PC-3 (cell line): ENCODE results near the gene GADD45G. TPM values are rescaled to one million over a fixed set of nuclear protein-coding genes. Genes with fewer than 3 reads are reported as not detected.
A peak's percentile ranks its signal among the peaks of the same experiment; 100 is the strongest.

Experiments used
- ATAC-seq: fragments of 200-7000 bp; cut with Tn5 transposase; 2 replicates; pipeline ENCODE4 v1.9.1; 2020; ENCODE audit warnings: mild to moderate bottlenecking, moderate library complexity
- BruUV-seq: library from RNA; stranded (reverse); fragments of 400-500 nt; replicated peaks from 2 replicates; lab custom pipeline; 2021; lab: Mats Ljungman, UMichigan
- CTCF ChIA-PET: fragments of 300-600 bp; sonication (Branson Sonifier 250); formaldehyde crosslinking; loops from one replicate; lab custom pipeline; 2022; ENCODE audit warnings: antibody characterized with exemption; lab: Charles Lee
- POLR2A ChIA-PET: fragments of 300-600 bp; sonication (Branson Sonifier 250); formaldehyde crosslinking; loops from one replicate; lab custom pipeline; 2022; ENCODE audit warnings: antibody characterized with exemption; ENCODE audit not compliant: unreplicated experiment; lab: Charles Lee
- DNase-seq: peaks from one replicate; pipeline ENCODE4 v3.0.0-alpha.2; 2015
- H2AFZ ChIP-seq: fragments of 300-600 bp; sonication (generic); 2 replicates; pipeline ENCODE4 v1.6.0; 2016; ENCODE audit warnings: antibody characterized with exemption, low read length
- H3F3A ChIP-seq: fragments of 300-600 bp; sonication (generic); one replicate; pipeline ENCODE4 v1.6.0; 2017; ENCODE audit warnings: antibody characterized with exemption, low read length, control low read depth, mild to moderate bottlenecking; ENCODE audit not compliant: unreplicated experiment
- H3K27ac ChIP-seq: fragments of 300-600 bp; sonication (generic); 2 replicates; pipeline ENCODE4 v1.5.1; 2016; ENCODE audit warnings: mild to moderate bottlenecking, low read length
- H3K27me3 ChIP-seq: fragments of 300-600 bp; sonication (generic); 2 replicates; pipeline ENCODE4 v1.6.1; 2016; ENCODE audit warnings: low read length, mixed read lengths
- H3K36me3 ChIP-seq: fragments of 300-600 bp; sonication (generic); 2 replicates; pipeline ENCODE4 v1.6.1; 2016; ENCODE audit warnings: low read depth, mixed run types, low read length, mixed read lengths
- H3K4me1 ChIP-seq: fragments of 300-600 bp; sonication (generic); 2 replicates; pipeline ENCODE4 v1.5.1; 2016; ENCODE audit warnings: low read length; ENCODE audit not compliant: insufficient read depth
- H3K4me2 ChIP-seq: fragments of 300-600 bp; sonication (generic); 2 replicates; pipeline ENCODE4 v1.6.0; 2016; ENCODE audit warnings: low read length
- H3K4me3 ChIP-seq: fragments of 300-600 bp; sonication (generic); 2 replicates; pipeline ENCODE4 v1.5.1; 2016; ENCODE audit warnings: mild to moderate bottlenecking, low read length, mixed read lengths
- H3K79me2 ChIP-seq: fragments of 300-600 bp; sonication (generic); 2 replicates; pipeline ENCODE4 v1.6.1; 2017; ENCODE audit warnings: low read length, mixed read lengths
- H3K9ac ChIP-seq: fragments of 300-600 bp; sonication (generic); 2 replicates; pipeline ENCODE4 v1.6.0; 2016; ENCODE audit warnings: mild to moderate bottlenecking, low read length
- H3K9me2 ChIP-seq: fragments of 300-600 bp; sonication (generic); replicated peaks from 2 replicates; pipeline ENCODE4 v1.6.1; 2016; ENCODE audit warnings: mixed run types, low read length, mixed read lengths
- H3K9me3 ChIP-seq: fragments of 300-600 bp; sonication (generic); 2 replicates; pipeline ENCODE4 v1.6.1; 2016; ENCODE audit warnings: low read length, mixed read lengths
- H4K20me1 ChIP-seq: fragments of 300-600 bp; sonication (generic); 2 replicates; pipeline ENCODE4 v1.6.1; 2016; ENCODE audit warnings: low read length, mixed read lengths
- EZH2 ChIP-seq: fragments of 300-600 bp; sonication (generic); IDR thresholded peaks from one replicate; pipeline ENCODE4 v1.6.1; 2017; ENCODE audit warnings: antibody characterized with exemption, mild to moderate bottlenecking, low read length; ENCODE audit not compliant: unreplicated experiment
- EZH2phosphoT487 ChIP-seq: fragments of 300-600 bp; sonication (generic); IDR thresholded peaks from 2 replicates; pipeline ENCODE4 v1.6.1; 2018; ENCODE audit warnings: mild to moderate bottlenecking, antibody characterized with exemption, low read length, borderline replicate concordance
- intact Hi-C: fragments of 100-400 bp; cut with micrococcal nuclease; formaldehyde crosslinking; loops from 2 replicates; pipeline ENCODE4 v1.9.0; 2023
- total RNA-seq: library from RNA; depleted of rRNA; stranded (reverse); fragments of >200 nt; gene quantifications from 2 replicates; pipeline ENCODE4 v1.2.3, GENCODE V29; 2014
- TF ChIP-seq, protein P1 (sequence below): fragments of 300-600 bp; sonication (generic); conservative IDR thresholded peaks from 2 replicates; pipeline ENCODE4 v1.5.1; 2017; ENCODE audit warnings: antibody characterized with exemption, low read depth, mild to moderate bottlenecking, low read length

Gene GADD45G
- total RNA-seq, 1 experiment from 2014 or later: 2.1 TPM

- intact Hi-C loops: no loop called here
- no peak overlapping the region for H2AFZ ChIP-seq
- H3K9ac ChIP-seq: no peak overlapping the region
- H3K79me2 ChIP-seq: no peaks in the 10 kb centered on the region
- no peaks in the 10 kb centered on the region for H3K9me2 ChIP-seq
- ChIA-PET CTCF (no interaction called here), POLR2A (no interaction called here)
- no peak overlapping the region for H3K4me3 ChIP-seq
- H3K36me3 ChIP-seq: no peaks in the 10 kb centered on the region
- no peaks in the 10 kb centered on the region for H4K20me1 ChIP-seq
- peaks cover 22% of the 10 kb centered on the region for H3K27me3 ChIP-seq
- H3K27ac ChIP-seq: no peak overlapping the region
- no peak for ATAC-seq
- H3K4me2 ChIP-seq: no peak overlapping the region
- DNase-seq: no peak
- H3K4me1 ChIP-seq: 0 out of 2 replicates have a peak, but pooled peaks cover 4% of the 10 kb centered on the region
- BruUV-seq: no TSS peak
- no peaks in the 10 kb centered on the region for H3F3A ChIP-seq
- no peaks in the 10 kb centered on the region for H3K9me3 ChIP-seq
- TF ChIP-seq, protein P1, sequence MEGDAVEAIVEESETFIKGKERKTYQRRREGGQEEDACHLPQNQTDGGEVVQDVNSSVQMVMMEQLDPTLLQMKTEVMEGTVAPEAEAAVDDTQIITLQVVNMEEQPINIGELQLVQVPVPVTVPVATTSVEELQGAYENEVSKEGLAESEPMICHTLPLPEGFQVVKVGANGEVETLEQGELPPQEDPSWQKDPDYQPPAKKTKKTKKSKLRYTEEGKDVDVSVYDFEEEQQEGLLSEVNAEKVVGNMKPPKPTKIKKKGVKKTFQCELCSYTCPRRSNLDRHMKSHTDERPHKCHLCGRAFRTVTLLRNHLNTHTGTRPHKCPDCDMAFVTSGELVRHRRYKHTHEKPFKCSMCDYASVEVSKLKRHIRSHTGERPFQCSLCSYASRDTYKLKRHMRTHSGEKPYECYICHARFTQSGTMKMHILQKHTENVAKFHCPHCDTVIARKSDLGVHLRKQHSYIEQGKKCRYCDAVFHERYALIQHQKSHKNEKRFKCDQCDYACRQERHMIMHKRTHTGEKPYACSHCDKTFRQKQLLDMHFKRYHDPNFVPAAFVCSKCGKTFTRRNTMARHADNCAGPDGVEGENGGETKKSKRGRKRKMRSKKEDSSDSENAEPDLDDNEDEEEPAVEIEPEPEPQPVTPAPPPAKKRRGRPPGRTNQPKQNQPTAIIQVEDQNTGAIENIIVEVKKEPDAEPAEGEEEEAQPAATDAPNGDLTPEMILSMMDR: no peak
- no peak for TF ChIP-seq EZH2phosphoT487
- no peak for TF ChIP-seq EZH2
Observed at GRCh38 chr9:89633920-89634319, 29.1 kb downstream of the GADD45G start.

- Histone ChIP-seq H2AFZ (no peak overlapping the region), H3K9ac (no peak overlapping the region), H3K36me3 (no peaks in the 10 kb centered on the region), H3K4me1 (0 out of 2 replicates have a peak, but pooled peaks cover 4% of the 10 kb centered on the region), H3K27ac (no peak overlapping the region), H3K79me2 (no peaks in the 10 kb centered on the region), H3K4me2 (no peak overlapping the region), H3K27me3 (peaks cover 10% of the 10 kb centered on the region; the same call in 1 of the 2 replicates), H4K20me1 (no peaks in the 10 kb centered on the region), H3K9me3 (no peaks in the 10 kb centered on the region), H3K4me3 (no peak overlapping the region), H3K9me2 (no peaks in the 10 kb centered on the region), H3F3A (no peaks in the 10 kb centered on the region)
- intact Hi-C loops: no loop called here
- no TSS peak for BruUV-seq
- DNase-seq: peak; percentile 53
- TF ChIP-seq, protein P1: no peak
- no peak for TF ChIP-seq EZH2
- no peak for TF ChIP-seq EZH2phosphoT487
- ATAC-seq: peak; percentile 33; the same call in 1 of the 2 replicates
- CTCF ChIA-PET: no interaction called here
- POLR2A ChIA-PET: no interaction called here
Observed at GRCh38 chr9:89634995-89635742, 30.4 kb downstream of the GADD45G start.

DNA sequence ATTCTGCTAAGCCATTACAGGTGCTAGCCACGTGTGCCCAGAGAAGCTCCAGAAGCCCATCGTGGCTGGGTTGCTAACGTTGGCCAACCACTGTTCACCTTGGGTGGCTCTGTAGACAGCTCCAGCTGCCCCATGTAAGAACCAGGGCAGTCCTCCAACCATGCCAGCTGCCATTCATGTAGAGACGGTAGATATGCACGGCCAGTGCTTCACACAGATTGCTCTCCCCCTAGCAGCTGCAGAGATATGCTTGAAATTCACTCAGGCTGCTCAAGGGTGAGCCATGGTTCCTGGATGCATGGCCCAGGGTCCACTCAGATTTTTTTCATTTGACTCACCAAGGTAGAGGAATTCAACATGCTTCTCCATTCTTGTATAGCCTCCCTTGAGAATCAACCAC, 31.0 kb downstream of the GADD45G start:
- Histone ChIP-seq H3K79me2 (no peaks in the 10 kb centered on the region), H3K4me1 (0 out of 2 replicates have a peak, but pooled peaks cover 4% of the 10 kb centered on the region), H3K9me2 (no peaks in the 10 kb centered on the region), H3K9me3 (no peaks in the 10 kb centered on the region), H3K36me3 (no peaks in the 10 kb centered on the region), H3K27ac (no peak overlapping the region), H2AFZ (no peak overlapping the region), H3F3A (no peaks in the 10 kb centered on the region), H3K27me3 (peaks cover 6% of the 10 kb centered on the region; the same call in 1 of the 2 replicates), H4K20me1 (no peaks in the 10 kb centered on the region), H3K9ac (no peak overlapping the region), H3K4me3 (no peak overlapping the region), H3K4me2 (no peak overlapping the region)
- no TSS peak for BruUV-seq
- ATAC-seq (no peak), DNase-seq (peak; percentile 1)
- intact Hi-C loops: no loop called here
- TF ChIP-seq, protein P1: no peak
- TF ChIP-seq EZH2 (no peak), EZH2phosphoT487 (no peak)
- POLR2A ChIA-PET: no interaction called here
- CTCF ChIA-PET: no interaction called here
